GM21447 (cell line): Measurements from ENCODE around the gene CDH4.

Source experiments
- ATAC-seq: cut with Tn5 transposase; IDR thresholded peaks from one replicate; pipeline ENCODE4 v1.9.1; 2021; ENCODE audit not compliant: unreplicated experiment

CDH4 gene

DNA sequence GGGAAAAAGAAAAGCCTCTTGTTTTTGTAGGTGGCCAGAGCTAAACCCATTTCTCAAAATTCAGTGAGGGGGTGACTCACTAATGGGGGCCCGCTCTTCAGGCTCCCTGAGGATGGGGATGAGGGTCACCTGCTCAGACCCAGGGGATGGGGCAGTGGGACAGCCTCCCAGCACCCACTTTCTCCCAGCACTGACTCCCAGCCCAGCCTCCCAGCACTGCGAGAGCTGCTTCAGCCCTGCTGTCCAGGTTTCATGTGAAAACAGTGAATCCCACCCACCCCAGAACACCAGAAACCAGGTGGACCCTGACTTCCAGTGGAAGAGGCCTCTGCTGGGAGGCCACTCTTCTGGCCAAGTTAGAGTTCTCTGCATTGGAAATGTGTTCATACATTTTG lies 362.6 kb downstream of the CDH4 start:
- no peak for ATAC-seq

DNA sequence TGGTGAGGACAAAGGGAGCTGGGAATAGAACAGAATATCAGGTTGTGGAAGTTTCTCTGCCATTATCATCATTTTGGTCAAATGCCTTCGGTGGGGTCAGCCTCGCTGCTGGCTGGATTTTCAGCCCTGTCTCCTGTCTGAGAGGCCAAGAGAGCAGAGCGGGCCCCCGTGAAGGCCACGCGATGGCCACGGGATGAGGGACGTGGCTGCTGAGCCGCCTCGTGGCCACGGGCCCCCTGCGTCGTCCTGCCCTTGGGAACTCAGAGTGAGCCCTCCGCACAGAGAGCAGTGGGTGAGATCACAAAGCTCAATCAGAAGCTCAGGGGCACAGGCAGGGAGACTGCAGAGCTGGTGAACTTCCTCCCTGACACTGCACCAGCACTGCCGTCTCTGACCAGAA lies 363.7 kb downstream of the CDH4 start:
- no peak for ATAC-seq

GRCh38 chr20:61619751-61620150 lies 367.7 kb downstream of the CDH4 start:
- ATAC-seq = no peak

DNA sequence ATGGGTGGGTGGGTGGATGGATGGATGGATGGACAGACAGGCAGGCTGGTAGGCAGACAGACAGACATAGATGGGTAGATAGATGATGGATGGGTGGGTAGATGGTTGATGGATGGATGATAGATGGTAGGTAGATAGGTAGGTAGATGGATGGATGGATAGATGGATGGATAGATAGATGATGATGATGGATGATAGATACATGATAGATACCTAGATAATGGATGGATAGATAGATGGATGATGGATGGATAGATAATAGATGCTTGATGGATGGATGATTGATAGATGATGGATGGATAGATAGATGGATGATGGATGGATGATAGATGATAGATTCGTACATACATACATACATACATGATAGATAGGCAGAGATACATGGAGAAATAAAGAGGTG lies 368.1 kb downstream of the CDH4 start:
- ATAC-seq = no peak

- ATAC-seq = no peak
Measured at GRCh38 chr20:61621035-61621730, 369.1 kb downstream of the CDH4 start.

- ATAC-seq = no peak
Measured at GRCh38 chr20:61621852-61622251, 369.8 kb downstream of the CDH4 start.

DNA sequence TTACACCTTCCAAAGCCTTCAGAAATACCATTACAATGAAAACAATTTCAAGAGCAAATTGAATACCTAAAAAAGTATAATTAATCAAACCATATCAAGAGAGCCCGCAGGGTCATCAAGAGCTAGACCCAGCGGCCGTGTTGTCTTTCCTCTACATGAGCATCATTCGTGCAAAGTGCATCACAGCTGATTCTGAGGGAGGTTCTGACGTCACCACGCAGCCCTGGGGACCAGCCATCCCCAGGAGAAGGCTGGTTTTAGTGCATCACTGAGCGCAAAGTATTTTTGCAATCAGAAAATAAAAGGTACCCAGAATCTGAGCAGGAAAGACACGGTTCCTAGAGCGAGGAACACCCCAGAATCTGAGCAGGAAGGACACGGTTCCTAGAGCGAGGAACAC lies 371.4 kb downstream of the CDH4 start:
- ATAC-seq = no peak

DNA sequence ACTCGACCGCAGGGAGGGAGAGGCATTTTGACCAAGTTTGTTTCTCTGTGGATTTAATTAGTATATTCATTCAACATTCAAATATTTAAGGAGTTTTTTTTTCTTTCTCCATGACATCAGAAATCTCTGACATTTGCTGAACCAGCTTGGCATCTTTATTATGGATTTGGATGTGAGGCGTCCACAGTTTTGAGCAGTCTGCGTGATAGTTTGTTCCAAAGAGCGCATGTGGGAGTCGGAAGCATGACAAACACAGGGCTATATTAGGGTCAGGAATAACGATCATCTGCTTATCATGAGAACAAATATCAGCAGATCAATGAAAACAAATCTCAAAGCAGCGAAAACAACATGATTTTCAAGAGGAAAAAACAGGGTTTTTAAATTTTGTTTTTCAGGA lies 373.2 kb downstream of the CDH4 start:
- no peak for ATAC-seq

- ATAC-seq = no peak
Measured at GRCh38 chr20:61626412-61626811, 374.4 kb downstream of the CDH4 start.

DNA sequence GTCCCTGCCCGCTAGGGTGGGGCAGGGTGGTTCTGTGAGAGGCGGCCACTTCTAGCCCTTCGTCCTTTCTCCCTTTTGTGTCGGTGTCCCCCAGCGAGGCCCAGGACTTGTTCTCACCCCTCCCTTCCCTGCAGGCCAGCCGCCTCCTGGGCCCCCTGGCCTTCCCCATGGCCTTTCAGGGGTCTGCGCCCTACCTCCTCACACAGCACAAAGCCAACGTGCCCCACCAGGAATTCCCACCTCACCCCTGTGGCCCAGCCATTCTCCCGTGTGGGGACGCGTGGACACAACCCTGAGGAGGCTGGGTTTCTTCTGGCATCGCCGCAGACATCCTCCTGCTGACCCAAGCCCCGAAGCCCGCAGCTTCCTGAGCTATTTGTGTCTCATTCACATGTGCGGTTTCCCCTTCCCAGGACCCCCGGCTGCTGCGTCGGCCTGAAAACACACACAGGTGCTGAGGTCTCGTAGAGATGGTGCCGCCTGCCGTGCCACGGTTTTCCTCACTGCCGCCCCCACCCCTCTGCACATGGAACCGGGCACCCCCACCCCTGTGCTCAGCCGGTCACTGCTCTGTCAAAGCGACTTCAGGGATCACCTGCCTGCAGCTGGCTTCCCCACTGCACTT lies 375.8 kb downstream of the CDH4 start:
- ATAC-seq = no peak

DNA sequence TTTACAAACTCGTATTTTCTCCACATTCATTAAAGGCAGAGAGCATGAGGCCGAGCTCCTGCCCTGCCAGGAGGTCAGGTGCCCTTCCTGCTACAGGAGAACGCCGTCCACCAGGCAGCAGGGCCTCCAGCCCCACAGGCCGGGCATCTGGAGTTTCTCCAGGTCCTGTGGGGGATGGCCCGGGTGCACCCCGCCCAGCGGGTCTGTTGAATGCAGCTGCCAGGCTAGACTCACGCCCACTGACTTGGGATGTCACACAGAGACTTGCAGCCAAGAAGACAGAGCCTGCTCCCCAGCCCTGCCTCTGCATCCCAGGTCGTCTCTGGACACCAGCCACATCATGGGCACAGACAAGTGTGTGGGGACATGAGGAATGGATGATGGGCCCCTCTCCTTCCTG lies 376.4 kb downstream of the CDH4 start:
- no peak for ATAC-seq

DNA sequence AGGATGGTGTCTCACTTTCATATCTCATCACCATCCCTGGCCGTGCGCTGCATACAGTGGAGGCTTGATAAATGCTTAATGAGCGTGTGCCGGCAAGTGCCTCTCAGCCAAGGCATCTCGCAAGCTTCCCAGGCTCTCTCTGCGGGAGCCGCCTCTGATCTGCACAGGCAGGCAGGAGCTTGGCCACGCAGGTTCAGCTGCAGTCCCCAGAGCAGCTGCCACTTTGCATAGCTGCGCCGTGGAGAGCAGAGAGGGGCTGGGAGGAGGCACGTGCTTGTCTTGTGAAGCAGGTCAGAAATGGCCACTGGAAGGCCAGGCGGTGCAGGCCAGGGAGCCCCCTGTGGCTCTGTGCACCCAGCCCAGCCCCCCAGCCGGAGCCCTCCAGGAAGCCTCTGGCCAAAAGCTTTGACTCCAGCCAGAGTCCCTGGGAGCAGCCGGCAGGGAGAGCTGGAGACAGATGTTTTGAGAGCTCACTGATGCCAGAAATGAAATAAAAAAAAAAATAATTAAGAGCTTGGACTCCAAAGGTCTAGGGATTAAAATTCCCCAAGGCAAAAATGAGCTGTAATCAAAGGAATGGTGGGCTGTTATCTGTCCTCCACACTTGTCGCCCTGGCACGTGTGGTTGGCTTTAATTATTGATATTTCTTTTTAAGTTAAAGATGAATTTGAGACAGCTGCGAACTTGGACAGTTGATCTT lies 377.0 kb downstream of the CDH4 start:
- ATAC-seq = no peak

DNA sequence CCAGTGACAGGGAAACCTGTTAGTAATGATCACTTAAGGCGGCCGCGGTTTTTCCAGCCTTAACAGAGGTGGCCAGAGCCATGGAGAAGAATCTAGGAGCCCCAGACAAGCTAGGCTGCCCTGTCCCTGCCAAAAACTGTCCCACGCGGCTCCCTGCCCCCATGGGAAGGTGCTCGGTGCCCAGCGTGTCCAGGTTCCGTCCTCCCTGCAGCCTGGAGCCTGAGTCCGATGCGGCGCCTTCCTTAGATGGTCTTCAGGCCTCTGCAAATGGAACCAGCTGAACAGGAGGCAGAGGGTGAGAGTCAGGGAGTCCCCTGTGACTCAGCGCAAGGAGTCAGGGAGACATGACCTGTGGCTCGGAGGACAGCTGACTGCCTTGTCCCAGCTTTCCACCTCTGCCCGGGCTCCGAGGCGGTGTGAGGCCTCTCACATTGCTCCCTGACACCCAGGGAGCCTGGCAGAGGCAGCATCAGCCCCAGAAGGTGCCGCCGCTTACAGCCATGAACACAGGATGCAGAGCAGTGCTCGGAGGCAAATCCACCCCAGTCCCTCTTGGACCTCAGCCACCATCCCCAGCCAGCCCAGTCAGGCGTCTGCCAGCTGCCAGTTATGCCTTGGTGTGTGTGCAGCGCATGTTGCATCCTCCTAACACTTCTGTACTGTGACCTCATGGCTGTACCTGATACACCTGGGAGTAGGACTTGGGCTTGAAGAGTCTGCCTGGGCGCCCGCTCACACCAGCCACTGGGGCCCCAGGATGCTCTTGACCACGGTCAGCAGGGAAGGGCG lies 377.7 kb downstream of the CDH4 start:
- no peak for ATAC-seq

GRCh38 chr20:61630391-61630650 lies 378.3 kb downstream of the CDH4 start:
- ATAC-seq = no peak

DNA sequence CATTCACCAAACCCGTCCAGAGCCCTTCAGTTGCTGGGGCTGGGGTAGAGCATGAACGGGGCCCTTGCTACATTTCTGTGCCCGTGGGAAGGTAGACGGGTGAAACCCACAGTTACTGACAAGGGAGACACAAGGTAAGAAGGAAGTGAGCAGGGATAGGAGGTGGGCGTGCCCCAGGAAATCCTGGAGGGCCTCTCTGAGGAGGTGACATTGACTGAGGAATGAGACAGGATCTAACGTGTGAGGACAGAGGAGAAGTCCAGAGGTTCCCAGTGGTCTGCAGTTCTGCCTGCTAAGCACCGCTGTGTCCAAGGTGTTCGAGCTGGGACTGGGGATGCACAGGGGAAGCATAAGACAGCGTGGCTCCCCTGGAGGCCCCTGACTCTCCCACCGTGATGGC lies 378.8 kb downstream of the CDH4 start:
- no peak for ATAC-seq

GRCh38 chr20:61631751-61632150 lies 379.7 kb downstream of the CDH4 start:
- ATAC-seq = no peak

DNA sequence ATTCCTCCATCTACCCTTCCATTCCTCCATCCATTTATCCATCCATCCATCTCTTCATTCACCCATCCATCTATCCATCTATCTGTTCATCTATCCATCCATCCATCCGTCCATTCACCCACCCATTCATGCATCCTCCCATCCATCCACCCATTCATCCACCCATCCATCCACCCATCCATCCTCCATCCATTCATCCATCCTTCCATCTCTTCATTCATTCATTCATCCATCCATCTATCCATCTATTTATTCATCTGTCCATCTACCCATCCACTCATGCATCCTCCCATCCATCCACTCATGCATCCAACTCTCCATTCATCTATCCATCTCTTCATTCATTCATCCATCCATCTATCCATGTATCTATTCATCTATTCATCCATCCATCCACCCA lies 380.9 kb downstream of the CDH4 start:
- ATAC-seq = no peak

DNA sequence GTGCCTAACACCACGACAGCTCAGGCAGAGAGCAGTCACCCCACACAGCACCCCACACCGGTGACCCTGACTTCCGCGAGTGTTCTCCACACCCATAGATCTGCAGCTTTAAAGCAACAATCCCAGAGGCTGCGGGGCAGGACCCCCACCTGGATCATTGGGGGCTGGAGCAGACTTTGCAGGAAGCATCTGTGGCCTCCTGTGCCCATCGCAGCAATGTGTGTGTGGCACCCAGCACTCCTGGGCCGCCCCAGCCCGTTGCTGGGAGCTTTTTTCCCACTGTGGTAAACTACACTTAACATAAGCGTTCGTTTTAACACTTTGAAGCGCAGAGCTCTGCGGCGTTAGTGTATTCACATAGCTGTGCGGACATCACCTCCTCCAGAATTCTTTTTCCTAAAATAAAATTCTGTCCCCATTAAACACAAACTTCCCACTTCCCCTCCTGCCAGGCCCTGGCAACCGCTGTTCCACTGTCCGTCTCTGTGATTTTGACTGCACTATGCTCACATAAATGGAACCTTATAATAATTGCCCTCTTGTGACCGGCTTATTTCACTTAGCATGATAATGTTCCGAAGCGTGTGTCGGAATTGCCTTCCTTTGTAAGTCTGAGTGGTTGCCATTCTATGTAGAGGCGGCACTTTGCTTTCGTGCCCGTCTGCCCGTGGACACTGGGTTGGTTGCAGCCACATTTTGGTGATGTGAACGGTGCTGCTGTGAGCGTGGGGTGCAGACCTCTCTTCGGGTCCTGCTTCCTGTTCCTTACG lies 382.5 kb downstream of the CDH4 start:
- ATAC-seq = no peak

- ATAC-seq = no peak
Measured at GRCh38 chr20:61635721-61636455, 383.8 kb downstream of the CDH4 start.

DNA sequence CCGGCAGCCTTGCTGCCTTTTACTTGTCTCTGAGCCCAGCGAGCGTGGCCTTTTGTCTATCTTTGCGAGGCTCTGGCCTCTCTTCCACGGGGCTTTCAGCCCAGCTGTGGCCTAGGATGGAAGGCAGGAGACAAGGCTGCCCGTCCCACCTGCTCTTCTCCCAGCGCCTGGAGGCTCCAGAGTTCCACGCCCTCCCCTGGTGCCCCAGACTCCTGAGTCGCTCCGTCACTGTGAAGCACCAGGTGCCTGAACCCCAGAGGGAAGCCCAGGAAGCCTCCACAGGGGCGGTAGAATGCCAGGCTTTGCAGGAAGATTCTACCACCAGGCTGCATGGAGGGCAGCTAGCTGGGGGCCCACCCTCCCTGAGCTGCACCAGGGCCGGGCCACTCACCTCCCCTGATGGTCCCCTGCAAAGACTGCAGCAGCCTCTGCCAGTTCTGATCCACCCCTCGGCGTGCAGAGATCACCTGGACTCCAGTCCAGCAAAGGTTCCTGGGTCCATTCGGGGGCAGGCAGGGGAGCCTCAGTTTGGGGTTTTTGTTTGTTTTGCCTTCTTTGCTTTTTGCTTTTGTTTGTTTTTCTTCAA lies 384.6 kb downstream of the CDH4 start:
- no peak for ATAC-seq
